H1 (cell line): Measurements from ENCODE around the gene LRRC40. TPM values are rescaled to one million over a fixed set of nuclear protein-coding genes. Genes with fewer than 3 reads are reported as not detected.

Experiments used
- ASH2L ChIP-seq: fragments of 200-600, 300-600 bp; sonication (generic); IDR thresholded peaks from one replicate; pipeline ENCODE4 v1.7.1; 2017; ENCODE audit warnings: low read length
- EZH2 ChIP-seq: fragments of 200-600 bp; sonication (generic); IDR thresholded peaks from 2 replicates; pipeline ENCODE4 v1.7.1; 2012; ENCODE audit warnings: low read depth, mild to moderate bottlenecking, moderate library complexity, low read length, inconsistent platforms; ENCODE audit not compliant: severe bottlenecking
- POU5F1 ChIP-seq: IDR thresholded peaks from 2 replicates; pipeline ENCODE4 v1.6.1; 2011; ENCODE audit warnings: low read depth, mild to moderate bottlenecking, low read length, moderate library complexity
- SP2 ChIP-seq: IDR thresholded peaks from 2 replicates; pipeline ENCODE4 v1.6.1; 2012; ENCODE audit warnings: mild to moderate bottlenecking, low read length, inconsistent platforms
- TAF1 ChIP-seq: IDR thresholded peaks from 2 replicates; pipeline ENCODE4 v1.6.1; 2011; ENCODE audit warnings: mild to moderate bottlenecking, low read depth, low read length
- polyA plus RNA-seq, 7 experiments: library from polyadenylated mRNA; depleted of rRNA in 3 of 7; stranded (reverse) in 5 of 7; unstranded in 2 of 7; fragments of >200 nt in 5 of 7; fragments of 200-250 nt in 2 of 7; gene quantifications; 1 replicate in 5 of 7; 2 replicates in 1 of 7; 4 replicates in 1 of 7; pipeline versions ENCODE4 v1.2.1 to v1.2.3, GENCODE V29; 2011 to 2013; ENCODE audit warnings: missing spikeins in 2 of 7, mixed read lengths in 2 of 7
- total RNA-seq: library from RNA; stranded (reverse); fragmentation: NEBNext Ultra II Directional; extraction: Animal tissue kit (Norgen Biotek cat#: 25700); gene quantifications from 2 replicates; pipeline ENCODE4 v1.2.1, GENCODE V29; 2021
- TF ChIP-seq, protein P1 (sequence below), 3 experiments: IDR thresholded peaks; 1 replicate in 2 of 3; 2 replicates in 1 of 3; pipeline versions ENCODE4 v1.5.1 to v1.6.1; 2011; ENCODE audit warnings: low read length in 3 of 3, mild to moderate bottlenecking in 3 of 3, inconsistent platforms in 2 of 3, low read depth in 1 of 3, moderate library complexity in 1 of 3; ENCODE audit not compliant: insufficient read depth in 1 of 3; ENCODE audit errors: control extremely low read depth in 1 of 3

Gene LRRC40
- total and polyA plus RNA-seq, 2 of the 8 experiments (the other 6 are each of a cell fraction or from before 2014, with no cell fraction given), result 13.4 to 30.8 TPM

DNA sequence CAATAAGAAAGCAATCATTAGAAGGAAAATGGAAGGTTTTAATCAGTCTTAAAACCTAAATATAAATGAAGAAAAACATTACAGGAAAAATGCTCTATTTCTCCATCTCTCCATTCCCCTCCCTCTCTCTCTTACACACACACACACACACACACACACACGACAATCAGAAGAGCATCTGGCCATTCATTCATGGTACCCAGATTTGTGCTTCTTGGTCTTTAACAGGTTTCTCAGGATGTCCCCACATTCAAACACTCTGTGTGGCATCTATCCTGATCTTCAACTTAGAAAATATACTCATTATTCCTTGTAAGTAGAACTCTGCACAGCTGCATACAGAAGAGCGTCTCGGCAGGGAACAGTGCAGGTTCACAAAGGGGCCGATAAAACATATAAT lies 779 bp downstream of the LRRC40 start (continued):
- no peak for TF ChIP-seq TAF1
- no peak for TF ChIP-seq POU5F1
- TF ChIP-seq, protein P1, sequence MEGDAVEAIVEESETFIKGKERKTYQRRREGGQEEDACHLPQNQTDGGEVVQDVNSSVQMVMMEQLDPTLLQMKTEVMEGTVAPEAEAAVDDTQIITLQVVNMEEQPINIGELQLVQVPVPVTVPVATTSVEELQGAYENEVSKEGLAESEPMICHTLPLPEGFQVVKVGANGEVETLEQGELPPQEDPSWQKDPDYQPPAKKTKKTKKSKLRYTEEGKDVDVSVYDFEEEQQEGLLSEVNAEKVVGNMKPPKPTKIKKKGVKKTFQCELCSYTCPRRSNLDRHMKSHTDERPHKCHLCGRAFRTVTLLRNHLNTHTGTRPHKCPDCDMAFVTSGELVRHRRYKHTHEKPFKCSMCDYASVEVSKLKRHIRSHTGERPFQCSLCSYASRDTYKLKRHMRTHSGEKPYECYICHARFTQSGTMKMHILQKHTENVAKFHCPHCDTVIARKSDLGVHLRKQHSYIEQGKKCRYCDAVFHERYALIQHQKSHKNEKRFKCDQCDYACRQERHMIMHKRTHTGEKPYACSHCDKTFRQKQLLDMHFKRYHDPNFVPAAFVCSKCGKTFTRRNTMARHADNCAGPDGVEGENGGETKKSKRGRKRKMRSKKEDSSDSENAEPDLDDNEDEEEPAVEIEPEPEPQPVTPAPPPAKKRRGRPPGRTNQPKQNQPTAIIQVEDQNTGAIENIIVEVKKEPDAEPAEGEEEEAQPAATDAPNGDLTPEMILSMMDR (IDR thresholded peaks at IDR 0.05; ENCODE audit: control extremely low read depth in 1 of 3, insufficient read depth in 1 of 3, low read depth in 1 of 3, low read length in 3 of 3), result no peak
- TF ChIP-seq ASH2L, result no peak
- TF ChIP-seq SP2, result no peak
- TF ChIP-seq EZH2, result no peak
- TF ChIP-seq, all 59 proteins: peak for 0
